HCT116 (cell line): ENCODE measurements around the gene COPG1. TPM values are rescaled to one million over a fixed set of nuclear protein-coding genes. Genes with fewer than 3 reads are reported as not detected.

Experiments
- ATAC-seq: fragments of 200-7000 bp; cut with Tn5 transposase; 2 replicates; pipeline ENCODE4 v1.9.1; 2020; ENCODE audit warnings: mild to moderate bottlenecking, moderate library complexity
- BruUV-seq: library from RNA; stranded (reverse); fragments of 400-500 nt; replicated peaks from 2 replicates; lab custom pipeline; 2021; lab: Mats Ljungman, UMichigan
- CTCF ChIA-PET: fragments of 300-600 bp; sonication (Branson Sonifier 250); formaldehyde crosslinking; loops from one replicate; lab custom pipeline; 2021; ENCODE audit warnings: antibody characterized with exemption; lab: Charles Lee
- POLR2A ChIA-PET: fragments of 300-600, 350-600 bp; sonication (Branson Sonifier 250); formaldehyde crosslinking; loops from one replicate; lab custom pipeline; 2021; ENCODE audit warnings: antibody characterized with exemption; lab: Charles Lee
- RAD21 ChIA-PET, 2 experiments: fragments of 300-600 bp; sonication (Branson Sonifier 250); formaldehyde crosslinking; loops; one replicate each; lab custom pipeline; 2023; ENCODE audit warnings: low total read pairs in 2 of 2; ENCODE audit not compliant: uncharacterized antibody in 2 of 2, unreplicated experiment in 2 of 2, low non-redundant PET in 1 of 2; lab: Charles Lee
- DNase-seq: peaks from one replicate; pipeline ENCODE4 v3.0.0-alpha.2; 2010; ENCODE audit warnings: low read depth, low spot score
- H2AFZ ChIP-seq: fragments of 200-600 bp; shearing (Covaris generic), sonication (generic); 2 replicates; pipeline ENCODE4 v1.6.1; 2017; ENCODE audit warnings: low read depth, mixed run types, mixed read lengths, antibody characterized with exemption, low read length; ENCODE audit not compliant: poor library complexity, severe bottlenecking
- H3K27ac ChIP-seq: 2 replicates; pipeline ENCODE4 v1.5.1; 2012; ENCODE audit warnings: low read depth, low read length
- H3K27me3 ChIP-seq: fragments of 200-600 bp; sonication (generic); 2 replicates; pipeline ENCODE4 v1.6.1; 2016; ENCODE audit warnings: mixed run types, low read length, mixed read lengths; ENCODE audit not compliant: insufficient read depth
- H3K36me3 ChIP-seq, 2 experiments: fragments of 200-500 bp in 1 of 2; fragments of 200-600 bp in 1 of 2; sonication (Bioruptor generic) in 1 of 2; sonication (generic) in 1 of 2; 2 replicates each; pipeline versions ENCODE4 v1.5.1 to v1.6.1; 2014 to 2016; ENCODE audit warnings: low read length in 2 of 2, inconsistent platforms in 1 of 2, mixed read lengths in 1 of 2, mixed run types in 1 of 2; ENCODE audit not compliant: insufficient read depth in 2 of 2, control insufficient read depth in 1 of 2
- H3K4me1 ChIP-seq, 2 experiments: fragments of 200-600 bp in 1 of 2; sonication (generic) in 1 of 2; 2 replicates each; pipeline versions ENCODE4 v1.5.1 to v1.6.1; 2012 to 2017; ENCODE audit warnings: low read length in 2 of 2, inconsistent platforms in 1 of 2, mild to moderate bottlenecking in 1 of 2, mixed read lengths in 1 of 2, mixed run types in 1 of 2, moderate library complexity in 1 of 2; ENCODE audit not compliant: insufficient read depth in 2 of 2, control insufficient read depth in 1 of 2
- H3K4me2 ChIP-seq: fragments of 200-600 bp; sonication (generic); 2 replicates; pipeline ENCODE4 v1.6.1; 2017; ENCODE audit warnings: mixed run types, low read length, mixed read lengths
- H3K4me3 ChIP-seq, 2 experiments: fragments of 200-600 bp in 1 of 2; sonication (generic) in 1 of 2; replicated peaks in 1 of 2; 2 replicates each; pipeline ENCODE4 v1.5.1; 2011 to 2016; ENCODE audit warnings: low read length in 2 of 2, control low read depth in 1 of 2, low read depth in 1 of 2, mild to moderate bottlenecking in 1 of 2, mixed read lengths in 1 of 2, mixed run types in 1 of 2
- H3K79me2 ChIP-seq: fragments of 200-600 bp; sonication (generic); 2 replicates; pipeline ENCODE4 v1.6.1; 2017; ENCODE audit warnings: mild to moderate bottlenecking, mixed run types, low read length, moderate library complexity, mixed read lengths; ENCODE audit not compliant: insufficient read depth
- H3K9ac ChIP-seq: fragments of 200-600 bp; sonication (generic); 2 replicates; pipeline ENCODE4 v1.6.1; 2016; ENCODE audit warnings: low read length, mixed read lengths
- H3K9me2 ChIP-seq: fragments of 200-600 bp; sonication (generic), shearing (Covaris generic); 2 replicates; pipeline ENCODE4 v1.6.1; 2017; ENCODE audit warnings: mixed run types, mild to moderate bottlenecking, moderate library complexity; ENCODE audit not compliant: insufficient read depth
- H3K9me3 ChIP-seq, 2 experiments: fragments of 200-500 bp in 1 of 2; fragments of 200-600 bp in 1 of 2; sonication (Bioruptor generic) in 1 of 2; sonication (generic) in 1 of 2; 2 replicates each; pipeline ENCODE4 v1.6.1; 2014 to 2017; ENCODE audit warnings: low read length in 2 of 2, mixed read lengths in 2 of 2, inconsistent platforms in 1 of 2, low read depth in 1 of 2, mild to moderate bottlenecking in 1 of 2, mixed run types in 1 of 2, moderate library complexity in 1 of 2; ENCODE audit not compliant: control insufficient read depth in 1 of 2, insufficient read depth in 1 of 2
- H4K20me1 ChIP-seq: fragments of 200-600 bp; sonication (generic), shearing (Covaris generic); 2 replicates; pipeline ENCODE4 v1.6.1; 2017; ENCODE audit warnings: mixed run types, mild to moderate bottlenecking, moderate library complexity; ENCODE audit not compliant: insufficient read depth
- CEBPB ChIP-seq: IDR thresholded peaks from 2 replicates; pipeline ENCODE4 v1.6.1; 2012; ENCODE audit warnings: low read depth
- EGR1 ChIP-seq: IDR thresholded peaks from 2 replicates; pipeline ENCODE4 v1.6.1; 2012; ENCODE audit warnings: low read depth
- ELF1 ChIP-seq: IDR thresholded peaks from 2 replicates; pipeline ENCODE4 v1.6.1; 2012; ENCODE audit warnings: low read depth, borderline replicate concordance
- EZH2 ChIP-seq: fragments of 200-600 bp; sonication (generic); IDR thresholded peaks from 2 replicates; pipeline ENCODE4 v1.6.1; 2017; ENCODE audit warnings: antibody characterized with exemption, mixed run types
- FOSL1 ChIP-seq: IDR thresholded peaks from 2 replicates; pipeline ENCODE4 v1.6.1; 2012; ENCODE audit warnings: low read depth
- JUND ChIP-seq: IDR thresholded peaks from 2 replicates; pipeline ENCODE4 v1.6.1; 2012
- POLR2A ChIP-seq: IDR thresholded peaks from 2 replicates; pipeline ENCODE4 v1.7.0; 2011; ENCODE audit warnings: borderline replicate concordance; ENCODE audit not compliant: insufficient read depth, insufficient read length; ENCODE audit errors: extremely low read depth
- POLR2AphosphoS5 ChIP-seq: IDR thresholded peaks from 2 replicates; pipeline ENCODE4 v1.6.1; 2011; ENCODE audit warnings: mild to moderate bottlenecking, low read depth, low read length, moderate library complexity
- RAD21 ChIP-seq: IDR thresholded peaks from 2 replicates; pipeline ENCODE4 v1.6.1; 2012; ENCODE audit warnings: low read depth, mild to moderate bottlenecking
- REST ChIP-seq: IDR thresholded peaks from 2 replicates; pipeline ENCODE4 v1.6.1; 2012; ENCODE audit warnings: low read depth
- SP1 ChIP-seq: IDR thresholded peaks from 2 replicates; pipeline ENCODE4 v1.6.1; 2012; ENCODE audit warnings: low read depth
- SRF ChIP-seq: IDR thresholded peaks from 2 replicates; pipeline ENCODE4 v1.6.1; 2012; ENCODE audit warnings: low read depth
- intact Hi-C: fragments of 100-400 bp; cut with micrococcal nuclease; formaldehyde crosslinking; loops from 2 replicates; pipeline ENCODE4 v1.10.0; 2022
- microRNA-seq: library from miRNA; unstranded; fragments of <30 nt; microRNA quantifications from one replicate; pipeline ENCODE4, GENCODE V29; 2016; ENCODE audit warnings: borderline number of aligned reads
- total RNA-seq: library from RNA; stranded (reverse); gene quantifications from one replicate; pipeline ENCODE4 v1.2.1, GENCODE V29; 2021; ENCODE audit not compliant: unreplicated experiment

Gene COPG1
- total RNA-seq, 1 experiment from 2014 or later = 182 TPM

GRCh38 chr3:129326595-129326994, 77.2 kb downstream of the COPG1 start:
- TF ChIP-seq ELF1 (no peak), SP1 (no peak), JUND (no peak), RAD21 (no peak), FOSL1 (no peak), REST (no peak), CEBPB (no peak), POLR2A (no peak), EGR1 (no peak), POLR2AphosphoS5 (no peak), SRF (no peak), EZH2 (no peak)
- no peak for ATAC-seq

More at GRCh38 chr3:129326595-129326994, 77.2 kb downstream of the COPG1 start:
- H3K27me3 ChIP-seq = no peaks in the 10 kb centered on the region
- POLR2A ChIA-PET = interaction anchor here (1.2 kb wide), 1 partner anchor 10 kb away, joined by 4 read pairs; a partner anchor contains a TSS
- RAD21 ChIA-PET = no interaction called here
- H3K4me2 ChIP-seq = no peak overlapping the region
- intact Hi-C loops = no loop called here
- no TSS peak for BruUV-seq
- no peak overlapping the region for H3K4me3 ChIP-seq
- DNase-seq = no peak
- no peaks in the 10 kb centered on the region for H4K20me1 ChIP-seq
- no peaks in the 10 kb centered on the region for H3K9me2 ChIP-seq
- CTCF ChIA-PET = interaction anchor here (1.8 kb wide), 1 partner anchor 10 kb away, joined by 8 read pairs; a partner anchor contains a TSS
- H3K9ac ChIP-seq = no peak overlapping the region
- H3K79me2 ChIP-seq = no peaks in the 10 kb centered on the region
- no peaks in the 10 kb centered on the region for H3K9me3 ChIP-seq
- H3K36me3 ChIP-seq = no peaks in the 10 kb centered on the region
- no peak overlapping the region for H3K27ac ChIP-seq
- no peaks in the 10 kb centered on the region for H3K4me1 ChIP-seq
- no peak overlapping the region for H2AFZ ChIP-seq

Small RNA genes within 50 kb of the gene (microRNA-seq; reads per million reads assigned to microRNA genes)
- not detected for gene MIR6826

Other genes with a start within 250 kb of the COPG1 start
- 1.0 TPM for gene EFCC1, start 248.3 kb upstream of the COPG1 start, total RNA-seq
- not detected for gene GP9, start 188.8 kb upstream of the COPG1 start, total RNA-seq
- gene RAB43, start 127.8 kb upstream of the COPG1 start, total RNA-seq = 13.5 TPM
- 43.6 TPM for gene ISY1, start 88.5 kb upstream of the COPG1 start, total RNA-seq
- 353 TPM for gene CNBP, start 65.7 kb upstream of the COPG1 start, total RNA-seq
- gene HMCES, start 29.3 kb downstream of the COPG1 start, total RNA-seq = 78.9 TPM
- 0.42 TPM for gene EFCAB12, start 179.0 kb downstream of the COPG1 start, total RNA-seq
- gene MBD4, start 190.3 kb downstream of the COPG1 start, total RNA-seq = 15.7 TPM
- gene IFT122, start 190.6 kb downstream of the COPG1 start, total RNA-seq = 21.4 TPM